AG04449 (cell line): ENCODE data around the gene METTL2B.

Experiments used
- CTCF ChIA-PET: fragments of 350-600 bp; formaldehyde crosslinking; extraction: SDS; loops from one replicate; lab custom pipeline; 2021; ENCODE audit warnings: antibody characterized with exemption; lab: Yijun Ruan, JAX
- POLR2A ChIA-PET: fragments of 400-600, 350-600 bp; formaldehyde crosslinking; extraction: SDS; loops from one replicate; lab custom pipeline; 2020; ENCODE audit warnings: antibody characterized with exemption, inconsistent platforms; lab: Yijun Ruan, JAX
- DNase-seq: peaks from one replicate; pipeline ENCODE4 v3.0.0-alpha.2; 2010; ENCODE audit warnings: low read depth, low spot score
- H3K4me3 ChIP-seq: 2 replicates; pipeline ENCODE4 v1.5.1; 2011; ENCODE audit warnings: low read depth, mild to moderate bottlenecking, control low read depth, low read length
- CTCF ChIP-seq: IDR thresholded peaks from one replicate; pipeline ENCODE4 v1.5.1; 2011; ENCODE audit warnings: mild to moderate bottlenecking, moderate library complexity, low read length, control low read depth, inconsistent platforms; ENCODE audit not compliant: insufficient read depth; ENCODE audit errors: missing control alignments

Gene METTL2B

GRCh38 chr7:128434413-128435326 lies 41.9 kb upstream of the METTL2B start:
- no peak overlapping the region for H3K4me3 ChIP-seq
- TF ChIP-seq CTCF: no peak
- ChIA-PET POLR2A (no interaction called here), CTCF (interaction anchor here (0.6 to 14.8 kb wide), 10 partner anchors 9 to 449 kb away, joined by 3 to 569 read pairs (median 4); partner anchors contain the start of genes HILPDA and IMPDH1)
- DNase-seq: no peak

- no peak overlapping the region for H3K4me3 ChIP-seq
- DNase-seq: no peak
- ChIA-PET CTCF (interaction anchor here (1.1 to 14.8 kb wide), 6 partner anchors 10 to 448 kb away, joined by 4 to 569 read pairs (median 53); partner anchors contain the start of gene HILPDA), POLR2A (no interaction called here)
- TF ChIP-seq CTCF: no peak
Observed at GRCh38 chr7:128435327-128435686, 41.2 kb upstream of the METTL2B start.

- ChIA-PET POLR2A (interaction anchor here (1.0 kb wide), 1 partner anchor 17 kb away, joined by 4 read pairs; no protein-coding TSS in a partner anchor), CTCF (interaction anchor here (0.9 to 6.2 kb wide), 4 partner anchors 12 to 40 kb away, joined by 3 to 101 read pairs (median 5); no protein-coding TSS in a partner anchor)
- no peak overlapping the region for H3K4me3 ChIP-seq
- no peak for TF ChIP-seq CTCF
- DNase-seq: no peak
Observed at GRCh38 chr7:128437426-128438332, 38.9 kb upstream of the METTL2B start.

- H3K4me3 ChIP-seq: no peak overlapping the region
- DNase-seq: no peak
- ChIA-PET CTCF (interaction anchor here (0.7 to 6.1 kb wide), 5 partner anchors 15 to 441 kb away, joined by 3 to 106 read pairs (median 4); no protein-coding TSS in a partner anchor), POLR2A (no interaction called here)
- no peak for TF ChIP-seq CTCF
Observed at GRCh38 chr7:128442356-128442755, 34.2 kb upstream of the METTL2B start.

GRCh38 chr7:128443831-128444600 lies 32.5 kb upstream of the METTL2B start:
- CTCF ChIA-PET: interaction anchor here (1.1 to 6.1 kb wide), 5 partner anchors 10 to 97 kb away, joined by 3 to 106 read pairs (median 6); no protein-coding TSS in a partner anchor
- DNase-seq: no peak

More at GRCh38 chr7:128443831-128444600, 32.5 kb upstream of the METTL2B start:
- TF ChIP-seq CTCF: no peak
- no peak overlapping the region for H3K4me3 ChIP-seq
- POLR2A ChIA-PET: interaction anchor here (1.6 kb wide), 1 partner anchor 11 kb away, joined by 6 read pairs; no protein-coding TSS in a partner anchor
